GM21423 (cell line): ENCODE data around the gene FOSB.
"Not testable (repeated sequence)": the region's sequence is repeated elsewhere in the genome, so short reads cannot be mapped to it uniquely, and the experiment has no call there.

Experiments used
- ATAC-seq: cut with Tn5 transposase; IDR thresholded peaks from one replicate; pipeline ENCODE4 v1.9.1; 2021; ENCODE audit warnings: mild to moderate bottlenecking, moderate library complexity; ENCODE audit not compliant: unreplicated experiment

FOSB gene

GRCh38 chr19:45467456-45468158 lies at the start of gene FOSB:
Gene FOSB, plus strand, starts transcription at chr19:45467996. Its CDS starts 591 bp downstream, at chr19:45468587.
- ATAC-seq = peak; percentile 56

GRCh38 chr19:45418802-45419201 lies 49.0 kb upstream of the FOSB start:
- no peak for ATAC-seq

DNA sequence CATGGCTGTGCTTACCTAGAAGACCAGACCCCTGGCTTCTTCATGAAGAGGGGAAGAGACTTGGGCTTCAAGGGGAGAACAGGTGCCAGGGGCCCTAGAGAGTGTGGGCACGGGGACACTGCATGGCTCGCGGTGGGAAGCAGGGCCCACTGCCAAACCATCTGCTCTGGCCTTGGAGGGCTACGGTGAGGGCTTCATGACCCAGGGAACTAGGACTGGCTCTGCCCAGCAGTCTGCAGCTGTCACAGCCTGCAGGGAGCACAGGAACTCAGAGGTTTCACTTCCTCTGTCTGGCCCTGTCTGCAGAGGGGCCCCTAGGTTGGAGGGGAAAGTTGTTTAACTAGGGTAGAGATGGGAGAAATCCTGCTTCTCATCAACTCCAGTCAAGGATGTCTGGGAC lies 48.4 kb upstream of the FOSB start:
- ATAC-seq = peak; percentile 66

- ATAC-seq = no peak
These were observed 47.9 kb upstream of the FOSB start for GRCh38 chr19:45419895-45420294.

GRCh38 chr19:45420356-45420755 lies 47.4 kb upstream of the FOSB start:
- no peak for ATAC-seq

GRCh38 chr19:45420871-45421270 lies 46.9 kb upstream of the FOSB start:
- ATAC-seq = no peak

- ATAC-seq = no peak
These were observed 45.8 kb upstream of the FOSB start for GRCh38 chr19:45421947-45422498.

DNA sequence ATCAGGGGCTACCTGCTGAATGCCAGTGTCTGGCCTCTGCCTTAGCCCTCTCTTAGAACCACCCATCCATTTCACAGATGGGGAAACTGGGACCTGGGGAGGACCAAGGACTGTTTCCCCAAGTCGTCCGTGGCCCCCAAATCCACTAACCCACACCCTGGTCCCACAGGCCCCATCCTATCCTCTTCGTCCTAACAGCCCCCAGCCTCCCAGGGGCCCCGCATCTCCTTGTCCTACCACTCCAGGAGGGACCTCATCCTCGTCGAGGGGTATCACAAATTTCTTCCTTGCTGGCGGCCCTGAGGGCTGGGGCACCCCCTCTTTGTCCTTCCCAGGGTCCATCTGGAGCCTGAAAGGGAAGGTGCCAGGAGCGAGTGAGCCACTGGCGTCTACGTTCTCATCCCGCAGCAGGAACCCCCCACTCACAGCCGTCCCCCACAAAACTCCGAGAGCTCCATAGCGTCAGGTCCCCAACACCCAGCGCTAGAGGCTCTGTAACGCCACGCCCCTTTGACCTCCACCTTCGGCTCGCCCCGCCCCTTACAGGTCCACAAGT lies 44.7 kb upstream of the FOSB start:
- ATAC-seq = no peak

GRCh38 chr19:45423589-45424190 lies 44.1 kb upstream of the FOSB start, which contains the start of gene ERCC1:
Gene ERCC1, minus strand, starts transcription at chr19:45423917. Its CDS starts 543 bp downstream, at chr19:45423374.
- peak; percentile 59 for ATAC-seq

DNA sequence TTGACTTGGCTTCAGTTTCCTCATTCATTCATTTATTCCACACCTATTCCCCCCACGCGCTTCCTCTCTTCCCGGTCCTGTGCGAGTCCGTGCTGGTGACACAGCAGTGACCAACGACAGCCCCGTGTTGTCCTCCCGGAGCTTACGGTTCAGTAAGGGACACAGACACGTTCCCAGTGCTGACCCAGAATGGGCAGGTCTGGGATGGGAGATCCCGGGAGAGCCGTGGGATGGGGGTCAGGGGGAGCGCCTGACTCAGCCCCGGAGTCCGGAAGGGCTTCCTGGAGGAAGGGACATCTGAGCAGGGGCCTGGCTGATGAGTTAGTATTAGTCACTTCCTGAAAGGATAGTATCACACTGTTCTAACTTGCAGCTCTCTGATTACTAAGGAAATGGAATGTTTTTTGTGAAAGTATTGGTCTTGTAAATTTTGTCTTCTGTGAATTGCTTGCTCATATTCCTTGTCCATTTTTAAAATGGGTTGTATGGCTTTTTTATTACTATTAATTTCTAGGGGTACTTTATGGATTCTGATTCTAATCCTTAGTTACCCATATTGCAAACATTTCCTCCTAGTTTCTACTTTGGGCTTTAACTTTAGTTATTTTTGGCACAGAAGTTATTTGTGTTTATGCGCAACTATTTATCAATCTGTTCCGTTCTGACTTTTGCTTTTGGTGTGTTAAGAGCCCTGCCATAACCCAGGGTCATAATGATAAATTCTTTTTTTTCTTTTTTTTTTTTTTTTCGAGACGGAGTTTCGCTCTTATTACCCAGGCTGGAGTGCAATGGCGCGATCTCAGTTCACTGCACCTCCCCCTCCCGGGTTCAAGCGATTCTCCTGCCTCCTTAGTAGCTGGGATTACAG lies 43.4 kb upstream of the FOSB start:
- no peak for ATAC-seq

- ATAC-seq = no peak
These were observed 39.2 kb upstream of the FOSB start for GRCh38 chr19:45428384-45429231.

- ATAC-seq = not testable (repeated sequence)
These were observed 37.9 kb upstream of the FOSB start for GRCh38 chr19:45429896-45430295.

- ATAC-seq = not testable (repeated sequence)
These were observed 36.8 kb upstream of the FOSB start for GRCh38 chr19:45431008-45431407.

- not testable (repeated sequence) for ATAC-seq
These were observed 35.3 kb upstream of the FOSB start for GRCh38 chr19:45432543-45432942.

DNA sequence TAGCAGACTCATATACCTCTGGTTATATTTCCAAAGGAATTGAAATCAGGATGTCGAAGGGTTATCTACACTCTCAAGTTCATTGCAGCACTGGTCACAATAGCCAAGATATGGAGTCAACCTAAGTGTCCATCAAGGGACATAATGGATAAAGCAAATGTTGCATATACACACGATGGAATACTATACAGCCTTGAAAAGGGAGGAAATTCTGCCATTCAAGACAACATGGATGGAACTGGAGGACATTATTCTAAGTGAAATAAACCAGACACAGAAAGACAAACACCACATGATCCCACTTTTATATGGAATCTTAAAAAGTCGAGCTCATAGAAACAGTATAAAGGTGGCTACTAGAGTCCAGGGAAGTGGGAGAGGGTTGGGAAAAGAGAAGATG lies 30.5 kb upstream of the FOSB start:
- ATAC-seq = no peak

- ATAC-seq = no peak
These were observed 28.6 kb upstream of the FOSB start for GRCh38 chr19:45439190-45439568.

- ATAC-seq = peak; percentile 48
These were observed 28.1 kb upstream of the FOSB start for GRCh38 chr19:45439569-45440258.

DNA sequence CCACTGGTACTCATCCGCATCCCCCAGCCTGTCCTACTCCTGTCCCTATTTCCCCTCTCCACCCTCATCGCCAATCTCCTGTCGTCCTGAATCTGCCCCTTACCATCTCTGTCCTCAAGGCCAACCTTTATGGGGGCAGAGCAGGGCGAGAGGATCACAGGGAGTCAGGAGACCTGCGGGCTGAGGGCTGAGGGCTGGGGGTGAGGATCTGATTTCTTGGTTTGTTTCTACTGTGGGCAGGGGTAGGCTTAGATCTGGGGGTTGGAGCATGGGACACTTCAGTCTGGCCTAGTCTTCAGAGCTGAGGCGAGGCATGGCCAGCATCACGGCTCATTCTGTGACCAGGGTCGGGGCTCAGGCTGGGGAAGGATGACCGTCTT lies 27.5 kb upstream of the FOSB start:
- no peak for ATAC-seq

GRCh38 chr19:45440873-45441654 lies 26.7 kb upstream of the FOSB start:
- ATAC-seq = no peak
